ENCODE data around the gene PEBP1.

- TF ChIP-seq POLR2A (IDR thresholded peaks at IDR 0.05), result no peak
- no peak for TF ChIP-seq CTCF (IDR thresholded peaks at IDR 0.05)
Measured at GRCh38 chr12:118150625-118151024, 14.7 kb downstream of the PEBP1 start.

Measured in right lobe of liver (tissue), 4 donors.